ENCODE results near the gene ACTR3C. TPM values are rescaled to one million over a fixed set of nuclear protein-coding genes. Genes with fewer than 3 reads are reported as not detected.
"Not testable (repeated sequence)": the region's sequence is repeated elsewhere in the genome, so short reads cannot be mapped to it uniquely, and the experiment has no call there.

ACTR3C gene
- total and polyA plus RNA-seq, 4 donors, result 6.8 to 34.2 (median 10.5) TPM

DNA sequence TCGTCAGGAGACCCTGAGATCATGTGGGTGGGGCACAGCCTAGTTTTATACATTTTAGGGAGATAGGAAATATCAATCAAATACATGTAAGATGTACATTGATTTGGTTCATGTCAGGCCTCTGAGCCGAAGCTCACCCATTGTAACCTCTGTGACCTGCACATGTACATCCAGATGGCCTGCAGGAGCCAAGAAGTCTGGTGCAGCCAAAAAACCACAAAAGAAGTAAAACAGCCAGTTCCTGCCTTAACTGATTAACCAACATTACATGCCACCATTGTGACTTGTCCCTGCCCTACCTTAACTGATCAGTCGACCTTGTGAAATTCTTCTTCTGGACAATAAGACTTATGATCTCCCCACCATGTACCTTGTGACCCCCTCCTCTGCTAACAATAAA lies 16.2 kb downstream of the ACTR3C start:
- Histone ChIP-seq H3K9me3 (ENCODE audit: control insufficient read depth in 4 of 4, insufficient read depth in 3 of 4, low read length in 3 of 4) (no peaks in the 10 kb centered on the region), H3K4me3 (no peak overlapping the region), H3K36me3 (ENCODE audit: control insufficient read depth in 4 of 4, insufficient read depth in 4 of 4, low read length in 4 of 4) (no peaks in the 10 kb centered on the region), H3K4me1 (ENCODE audit: control insufficient read depth in 5 of 5, insufficient read depth in 5 of 5, low read length in 5 of 5) (peaks cover 0 to 6% (median 0%) of the 10 kb centered on the region in 5 donors), H3K9ac (ENCODE audit: insufficient read depth in 1 of 2, low read length in 2 of 2) (no peak overlapping the region), H3K27me3 (ENCODE audit: control insufficient read depth in 3 of 3, insufficient read depth in 3 of 3, low read length in 2 of 3) (no peaks in the 10 kb centered on the region), H3K27ac (ENCODE audit: low read depth in 1 of 2, low read length in 1 of 2) (no peak overlapping the region)
- ATAC-seq (ENCODE audit: insufficient read depth, low FRiP score), result no peak
- 78 to 80% methylated on average over 3 of the region's 3 CpGs for WGBS, 2 donors
- no peak for DNase-seq
- TF ChIP-seq, protein P1, sequence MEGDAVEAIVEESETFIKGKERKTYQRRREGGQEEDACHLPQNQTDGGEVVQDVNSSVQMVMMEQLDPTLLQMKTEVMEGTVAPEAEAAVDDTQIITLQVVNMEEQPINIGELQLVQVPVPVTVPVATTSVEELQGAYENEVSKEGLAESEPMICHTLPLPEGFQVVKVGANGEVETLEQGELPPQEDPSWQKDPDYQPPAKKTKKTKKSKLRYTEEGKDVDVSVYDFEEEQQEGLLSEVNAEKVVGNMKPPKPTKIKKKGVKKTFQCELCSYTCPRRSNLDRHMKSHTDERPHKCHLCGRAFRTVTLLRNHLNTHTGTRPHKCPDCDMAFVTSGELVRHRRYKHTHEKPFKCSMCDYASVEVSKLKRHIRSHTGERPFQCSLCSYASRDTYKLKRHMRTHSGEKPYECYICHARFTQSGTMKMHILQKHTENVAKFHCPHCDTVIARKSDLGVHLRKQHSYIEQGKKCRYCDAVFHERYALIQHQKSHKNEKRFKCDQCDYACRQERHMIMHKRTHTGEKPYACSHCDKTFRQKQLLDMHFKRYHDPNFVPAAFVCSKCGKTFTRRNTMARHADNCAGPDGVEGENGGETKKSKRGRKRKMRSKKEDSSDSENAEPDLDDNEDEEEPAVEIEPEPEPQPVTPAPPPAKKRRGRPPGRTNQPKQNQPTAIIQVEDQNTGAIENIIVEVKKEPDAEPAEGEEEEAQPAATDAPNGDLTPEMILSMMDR (IDR thresholded peaks at IDR 0.05; ENCODE audit: control extremely low read depth, extremely low read depth), result no peak

GRCh38 chr7:150306377-150306776 lies 17.0 kb downstream of the ACTR3C start:
- H3K36me3 ChIP-seq (ENCODE audit: control insufficient read depth in 4 of 4, insufficient read depth in 4 of 4, low read length in 4 of 4); DNase-seq; H3K9me3 ChIP-seq (ENCODE audit: control insufficient read depth in 4 of 4, insufficient read depth in 3 of 4, low read length in 3 of 4); H3K27ac ChIP-seq (ENCODE audit: low read depth in 1 of 2, low read length in 1 of 2); H3K4me1 ChIP-seq (ENCODE audit: control insufficient read depth in 5 of 5, insufficient read depth in 5 of 5, low read length in 5 of 5); H3K4me3 ChIP-seq; H3K9ac ChIP-seq (ENCODE audit: insufficient read depth in 1 of 2, low read length in 2 of 2); H3K27me3 ChIP-seq (ENCODE audit: control insufficient read depth in 3 of 3, insufficient read depth in 3 of 3, low read length in 2 of 3); ATAC-seq (ENCODE audit: insufficient read depth, low FRiP score): not testable (repeated sequence)
- WGBS, 2 donors, result 73 to 85% methylated on average over 5 of the region's 5 CpGs

DNA sequence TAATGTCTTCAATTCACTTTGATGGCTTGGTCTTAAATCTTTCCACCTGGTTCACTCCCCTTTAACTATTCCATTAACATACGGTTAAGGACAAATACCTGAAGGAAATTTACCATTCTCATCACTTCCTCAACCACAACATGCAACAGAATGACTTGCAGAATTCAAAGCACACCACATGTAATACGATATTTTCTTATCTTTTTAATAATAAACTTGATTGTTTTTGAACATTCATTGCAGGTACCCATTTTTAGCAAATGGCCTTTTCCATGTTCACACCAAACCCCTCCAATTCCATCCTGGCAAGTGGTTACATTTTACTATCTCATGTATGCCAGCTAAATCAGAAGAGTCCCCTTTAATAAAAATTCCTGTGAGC lies 17.5 kb downstream of the ACTR3C start:
- 18 to 47% methylated on average over 2 of the region's 2 CpGs for WGBS, 2 donors
- ATAC-seq (ENCODE audit: insufficient read depth, low FRiP score), result not testable (repeated sequence)

GRCh38 chr7:150305259-150305902 lies 18.0 kb downstream of the ACTR3C start:
- H3K27ac ChIP-seq (ENCODE audit: low read depth in 1 of 2, low read length in 1 of 2); H3K4me1 ChIP-seq (ENCODE audit: control insufficient read depth in 5 of 5, insufficient read depth in 5 of 5, low read length in 5 of 5); ATAC-seq (ENCODE audit: insufficient read depth, low FRiP score); H3K4me3 ChIP-seq; H3K9me3 ChIP-seq (ENCODE audit: control insufficient read depth in 4 of 4, insufficient read depth in 3 of 4, low read length in 3 of 4); H3K27me3 ChIP-seq (ENCODE audit: control insufficient read depth in 3 of 3, insufficient read depth in 3 of 3, low read length in 2 of 3); DNase-seq; H3K9ac ChIP-seq (ENCODE audit: insufficient read depth in 1 of 2, low read length in 2 of 2); H3K36me3 ChIP-seq (ENCODE audit: control insufficient read depth in 4 of 4, insufficient read depth in 4 of 4, low read length in 4 of 4): not testable (repeated sequence)
- WGBS, 2 donors, result 74 to 80% methylated on average over 11 of the region's 11 CpGs

More for the DNA sequence above, 17.5 kb downstream of the ACTR3C start:
- not testable (repeated sequence) for H3K4me3 ChIP-seq; DNase-seq; H3K27me3 ChIP-seq (ENCODE audit: control insufficient read depth in 3 of 3, insufficient read depth in 3 of 3, low read length in 2 of 3); H3K27ac ChIP-seq (ENCODE audit: low read depth in 1 of 2, low read length in 1 of 2); H3K9me3 ChIP-seq (ENCODE audit: control insufficient read depth in 4 of 4, insufficient read depth in 3 of 4, low read length in 3 of 4); H3K4me1 ChIP-seq (ENCODE audit: control insufficient read depth in 5 of 5, insufficient read depth in 5 of 5, low read length in 5 of 5); H3K36me3 ChIP-seq (ENCODE audit: control insufficient read depth in 4 of 4, insufficient read depth in 4 of 4, low read length in 4 of 4); H3K9ac ChIP-seq (ENCODE audit: insufficient read depth in 1 of 2, low read length in 2 of 2)

GRCh38 chr7:150304499-150305258 lies 18.7 kb downstream of the ACTR3C start:
- not testable (repeated sequence) for H3K4me1 ChIP-seq (ENCODE audit: control insufficient read depth in 5 of 5, insufficient read depth in 5 of 5, low read length in 5 of 5); H3K9ac ChIP-seq (ENCODE audit: insufficient read depth in 1 of 2, low read length in 2 of 2); H3K36me3 ChIP-seq (ENCODE audit: control insufficient read depth in 4 of 4, insufficient read depth in 4 of 4, low read length in 4 of 4); H3K9me3 ChIP-seq (ENCODE audit: control insufficient read depth in 4 of 4, insufficient read depth in 3 of 4, low read length in 3 of 4); H3K4me3 ChIP-seq; H3K27me3 ChIP-seq (ENCODE audit: control insufficient read depth in 3 of 3, insufficient read depth in 3 of 3, low read length in 2 of 3); H3K27ac ChIP-seq (ENCODE audit: low read depth in 1 of 2, low read length in 1 of 2)
- DNase-seq, result peak in 1 of 3 donors; percentile 37
- peak; percentile 72 for ATAC-seq (ENCODE audit: insufficient read depth, low FRiP score)
- 57 to 67% methylated on average over 7 to 8 of the region's 8 CpGs for WGBS, 2 donors

DNA sequence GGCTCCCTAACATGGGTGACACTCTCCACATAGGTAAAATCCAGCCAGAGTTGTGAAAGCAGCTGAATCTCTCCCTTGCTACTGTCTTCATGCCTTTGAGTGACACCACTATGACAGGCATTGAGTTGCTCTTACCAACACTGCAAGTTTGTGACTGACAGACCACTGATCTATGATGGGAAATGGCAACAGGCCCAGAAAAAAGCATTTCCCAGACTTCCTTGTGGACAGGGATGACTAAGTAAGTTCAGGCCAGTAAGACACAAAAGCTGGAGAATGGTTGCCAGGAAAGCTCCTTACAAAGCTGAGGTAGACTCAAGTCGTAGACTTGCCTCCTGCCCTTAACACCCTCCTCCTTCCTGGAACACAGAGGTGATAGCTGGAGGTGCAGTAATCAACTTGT lies 20.4 kb downstream of the ACTR3C start:
- H3K36me3 ChIP-seq (ENCODE audit: control insufficient read depth in 4 of 4, insufficient read depth in 4 of 4, low read length in 4 of 4); H3K9ac ChIP-seq (ENCODE audit: insufficient read depth in 1 of 2, low read length in 2 of 2); H3K27ac ChIP-seq (ENCODE audit: low read depth in 1 of 2, low read length in 1 of 2); ATAC-seq (ENCODE audit: insufficient read depth, low FRiP score); H3K27me3 ChIP-seq (ENCODE audit: control insufficient read depth in 3 of 3, insufficient read depth in 3 of 3, low read length in 2 of 3); DNase-seq; H3K9me3 ChIP-seq (ENCODE audit: control insufficient read depth in 4 of 4, insufficient read depth in 3 of 4, low read length in 3 of 4); H3K4me3 ChIP-seq; H3K4me1 ChIP-seq (ENCODE audit: control insufficient read depth in 5 of 5, insufficient read depth in 5 of 5, low read length in 5 of 5): not testable (repeated sequence)
- 42 to 60% methylated on average over 1 of the region's 1 CpG for WGBS, 2 donors

GRCh38 chr7:150297978-150298377 lies 25.4 kb downstream of the ACTR3C start:
- ATAC-seq (ENCODE audit: insufficient read depth, low FRiP score); H3K27ac ChIP-seq (ENCODE audit: low read depth in 1 of 2, low read length in 1 of 2); H3K9ac ChIP-seq (ENCODE audit: insufficient read depth in 1 of 2, low read length in 2 of 2); H3K36me3 ChIP-seq (ENCODE audit: control insufficient read depth in 4 of 4, insufficient read depth in 4 of 4, low read length in 4 of 4); H3K27me3 ChIP-seq (ENCODE audit: control insufficient read depth in 3 of 3, insufficient read depth in 3 of 3, low read length in 2 of 3); H3K4me1 ChIP-seq (ENCODE audit: control insufficient read depth in 5 of 5, insufficient read depth in 5 of 5, low read length in 5 of 5); H3K9me3 ChIP-seq (ENCODE audit: control insufficient read depth in 4 of 4, insufficient read depth in 3 of 4, low read length in 3 of 4); DNase-seq; H3K4me3 ChIP-seq: not testable (repeated sequence)
